HG02885 (cell line): Measurements from ENCODE around the gene UFSP2.

ENCODE experiments used
- ATAC-seq: cut with Tn5 transposase; IDR thresholded peaks from one replicate; pipeline ENCODE4 v1.9.1; 2021; ENCODE audit warnings: mild to moderate bottlenecking; ENCODE audit not compliant: unreplicated experiment, poor library complexity

UFSP2 gene

DNA sequence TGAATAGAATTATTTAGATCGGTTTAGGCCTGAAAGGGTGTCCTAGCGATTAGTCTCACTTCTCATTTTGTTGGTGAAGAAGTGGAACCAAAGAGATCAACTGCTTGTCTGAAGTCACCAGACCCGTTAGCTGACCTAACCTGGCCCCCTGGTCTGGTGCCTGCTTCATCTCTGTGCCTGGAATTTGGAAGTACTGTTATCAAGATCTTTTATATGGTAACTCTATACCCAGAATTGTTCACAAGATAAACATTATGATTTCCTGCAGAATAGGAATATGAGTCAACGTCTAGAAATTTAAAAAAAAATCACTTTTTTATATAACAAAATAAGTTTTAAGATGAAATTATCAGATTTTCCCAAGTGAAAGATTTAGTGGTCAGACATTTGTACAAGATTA lies 67.2 kb downstream of the UFSP2 start:
- ATAC-seq: no peak

DNA sequence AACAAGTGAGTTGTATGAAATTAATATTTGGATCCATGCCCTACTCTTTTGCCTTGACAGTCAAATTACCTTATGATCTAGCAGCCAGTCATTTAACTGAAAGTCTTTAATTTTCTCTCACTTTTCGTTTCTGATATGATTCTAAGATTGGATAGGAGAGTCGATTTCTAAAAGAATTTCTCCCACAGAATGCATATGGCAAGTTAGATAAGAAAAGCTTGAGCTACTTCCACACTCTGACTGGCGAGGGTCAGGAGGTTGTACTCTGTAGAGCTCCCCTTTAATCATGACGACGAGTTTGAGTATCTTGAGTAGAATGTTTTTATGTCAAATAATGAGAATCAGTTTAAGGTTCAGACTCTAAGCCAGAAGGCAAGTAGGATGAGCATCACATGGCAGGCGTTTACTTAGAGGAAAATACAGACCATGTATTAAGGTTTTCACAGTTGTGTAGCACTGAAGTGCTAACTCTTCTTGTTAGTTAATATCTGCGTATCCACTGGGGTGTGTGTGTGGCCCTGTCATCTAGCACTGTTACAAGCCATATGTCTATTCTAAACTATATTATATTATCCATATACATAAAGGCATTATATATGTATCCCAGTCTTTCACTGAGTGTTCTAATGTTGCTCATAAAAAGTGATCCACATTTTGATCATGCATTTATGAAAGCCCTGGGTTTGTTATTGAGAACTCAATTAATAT lies 67.9 kb downstream of the UFSP2 start:
- no peak for ATAC-seq

DNA sequence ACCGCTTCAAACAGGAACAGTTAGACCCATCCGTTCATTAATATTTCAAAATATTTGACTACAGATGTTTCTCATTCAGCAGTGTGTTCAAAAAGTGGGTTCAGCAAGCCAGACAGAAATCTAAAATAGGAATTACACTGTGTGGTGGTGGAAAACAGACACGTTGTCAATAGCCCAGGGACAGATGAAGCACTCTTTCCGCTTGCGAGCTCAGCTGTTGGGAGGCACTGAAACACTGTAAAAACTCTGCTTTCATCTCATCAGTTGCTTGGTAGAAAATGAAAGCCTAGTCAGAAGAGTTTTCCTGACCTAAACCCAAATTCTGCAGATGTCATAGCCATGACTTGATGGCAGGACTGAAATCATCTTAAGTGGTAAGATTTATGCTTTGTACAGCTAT lies 68.6 kb downstream of the UFSP2 start:
- ATAC-seq: no peak

DNA sequence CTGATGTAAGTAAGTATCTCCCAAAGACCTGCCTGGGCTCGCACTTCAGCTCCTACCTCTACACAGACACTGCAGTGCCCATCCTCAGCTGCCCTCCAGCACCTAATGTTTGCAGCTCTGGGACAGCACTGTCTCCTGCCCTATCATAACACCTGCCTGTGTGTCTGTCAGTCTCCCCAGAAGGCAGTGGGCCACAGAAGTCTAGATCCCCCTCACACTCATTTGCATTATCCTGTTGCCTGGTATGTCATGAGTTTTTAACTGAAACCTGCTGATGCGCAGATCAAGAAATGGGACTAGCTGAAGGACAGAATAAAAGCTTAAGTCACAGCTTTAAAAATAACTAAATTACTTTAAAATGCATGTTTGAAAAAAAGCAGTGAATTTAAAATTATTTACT lies 73.0 kb downstream of the UFSP2 start:
- no peak for ATAC-seq

DNA sequence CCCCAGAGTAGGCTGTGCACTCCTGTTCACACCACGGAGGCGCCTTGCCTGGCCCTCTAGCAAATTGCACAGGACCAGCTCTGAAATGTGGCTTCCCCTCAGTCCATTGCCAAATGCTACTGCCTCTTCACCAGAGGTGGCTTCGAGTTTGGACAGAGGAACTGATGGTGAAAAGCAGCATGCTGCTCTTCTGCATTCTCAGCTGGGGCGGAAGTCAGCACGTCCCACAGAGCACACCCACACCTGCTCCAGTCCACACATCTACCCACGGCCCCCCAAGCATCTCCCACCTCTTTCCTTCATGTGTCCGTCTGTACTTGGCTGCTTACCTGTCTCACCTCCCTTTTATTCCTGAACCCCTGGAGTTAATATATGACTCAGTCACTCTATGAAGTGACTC lies 73.6 kb downstream of the UFSP2 start:
- ATAC-seq: no peak

DNA sequence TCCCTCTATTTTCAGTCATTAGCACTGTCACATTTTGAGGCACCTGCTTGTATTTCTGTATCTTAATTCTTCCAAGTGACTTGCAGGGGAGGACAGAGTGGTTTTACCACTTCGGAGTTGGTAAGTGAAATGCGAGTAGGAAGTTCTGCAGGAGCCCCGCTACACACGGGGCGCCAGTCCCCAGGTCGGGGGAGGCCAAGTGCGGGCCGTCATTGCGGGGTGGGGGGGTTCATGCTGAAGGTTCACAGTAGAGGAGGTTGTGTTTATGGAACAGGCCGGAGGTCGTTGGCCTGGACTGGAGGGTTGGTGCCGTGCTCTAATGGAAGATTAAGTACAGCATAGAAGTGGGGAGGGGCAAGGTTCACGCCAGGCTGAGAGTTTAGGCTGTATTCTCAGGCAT lies 74.1 kb downstream of the UFSP2 start:
- no peak for ATAC-seq
